ENCODE measurements around the gene TESK2. TPM values are rescaled to one million over a fixed set of nuclear protein-coding genes. Genes with fewer than 3 reads are reported as not detected.
"Not testable (repeated sequence)": the region's sequence is repeated elsewhere in the genome, so short reads cannot be mapped to it uniquely, and the experiment has no call there.

TESK2 gene
- total RNA-seq, 4 donors from 2014 or later, result 16.5 to 30.5 (median 23.2) TPM

DNA sequence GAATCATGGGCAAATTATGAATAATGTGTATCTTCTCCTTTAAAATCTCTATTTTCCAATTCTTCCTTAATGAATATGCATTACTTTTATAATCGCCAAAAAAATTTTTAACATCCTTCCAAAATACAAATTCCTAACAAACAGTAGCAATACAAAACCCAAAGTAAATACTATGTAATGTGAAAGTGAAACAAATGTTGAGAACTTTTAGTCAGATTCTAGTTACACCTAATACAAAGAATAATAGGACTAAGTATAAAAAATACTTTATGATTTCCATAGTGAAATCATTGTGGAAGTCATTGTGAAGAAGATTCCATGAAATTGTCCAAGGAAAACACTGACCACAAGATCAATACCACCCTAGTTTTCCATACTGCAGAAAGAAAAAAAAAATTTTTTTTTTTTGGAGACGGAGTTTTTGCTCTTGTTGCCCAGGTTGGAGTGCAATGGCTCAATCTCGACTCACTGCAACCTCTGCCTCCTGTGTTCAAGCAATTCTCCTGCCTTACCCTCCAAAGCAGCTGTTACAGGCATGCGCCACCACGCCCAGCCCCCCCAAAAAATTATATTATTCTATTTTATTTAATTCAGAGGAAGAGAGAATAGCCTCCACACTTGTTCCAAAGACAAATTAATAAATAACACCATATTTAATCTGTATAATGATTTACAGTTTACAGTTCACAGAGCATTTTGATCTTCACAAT is 11.8 kb downstream of the TESK2 start:
- no peaks in the 10 kb centered on the region for H3K27me3 ChIP-seq
- TF ChIP-seq POLR2A (IDR thresholded peaks at IDR 0.05), result no peak
- TF ChIP-seq, protein P1, sequence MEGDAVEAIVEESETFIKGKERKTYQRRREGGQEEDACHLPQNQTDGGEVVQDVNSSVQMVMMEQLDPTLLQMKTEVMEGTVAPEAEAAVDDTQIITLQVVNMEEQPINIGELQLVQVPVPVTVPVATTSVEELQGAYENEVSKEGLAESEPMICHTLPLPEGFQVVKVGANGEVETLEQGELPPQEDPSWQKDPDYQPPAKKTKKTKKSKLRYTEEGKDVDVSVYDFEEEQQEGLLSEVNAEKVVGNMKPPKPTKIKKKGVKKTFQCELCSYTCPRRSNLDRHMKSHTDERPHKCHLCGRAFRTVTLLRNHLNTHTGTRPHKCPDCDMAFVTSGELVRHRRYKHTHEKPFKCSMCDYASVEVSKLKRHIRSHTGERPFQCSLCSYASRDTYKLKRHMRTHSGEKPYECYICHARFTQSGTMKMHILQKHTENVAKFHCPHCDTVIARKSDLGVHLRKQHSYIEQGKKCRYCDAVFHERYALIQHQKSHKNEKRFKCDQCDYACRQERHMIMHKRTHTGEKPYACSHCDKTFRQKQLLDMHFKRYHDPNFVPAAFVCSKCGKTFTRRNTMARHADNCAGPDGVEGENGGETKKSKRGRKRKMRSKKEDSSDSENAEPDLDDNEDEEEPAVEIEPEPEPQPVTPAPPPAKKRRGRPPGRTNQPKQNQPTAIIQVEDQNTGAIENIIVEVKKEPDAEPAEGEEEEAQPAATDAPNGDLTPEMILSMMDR (IDR thresholded peaks at IDR 0.05), result no peak
- peak overlapping the region in 2 of 4 donors; percentile 3 to 6 for H3K4me3 ChIP-seq
- no peaks in the 10 kb centered on the region for H3K9me3 ChIP-seq
- no peaks in the 10 kb centered on the region for H3K36me3 ChIP-seq
- DNase-seq, result no peak
- H3K27ac ChIP-seq, result peak overlapping the region in 2 of 4 donors; percentile 18 to 59
- peaks cover 0 to 20% (median 0%) of the 10 kb centered on the region in 4 donors for H3K4me1 ChIP-seq

DNA sequence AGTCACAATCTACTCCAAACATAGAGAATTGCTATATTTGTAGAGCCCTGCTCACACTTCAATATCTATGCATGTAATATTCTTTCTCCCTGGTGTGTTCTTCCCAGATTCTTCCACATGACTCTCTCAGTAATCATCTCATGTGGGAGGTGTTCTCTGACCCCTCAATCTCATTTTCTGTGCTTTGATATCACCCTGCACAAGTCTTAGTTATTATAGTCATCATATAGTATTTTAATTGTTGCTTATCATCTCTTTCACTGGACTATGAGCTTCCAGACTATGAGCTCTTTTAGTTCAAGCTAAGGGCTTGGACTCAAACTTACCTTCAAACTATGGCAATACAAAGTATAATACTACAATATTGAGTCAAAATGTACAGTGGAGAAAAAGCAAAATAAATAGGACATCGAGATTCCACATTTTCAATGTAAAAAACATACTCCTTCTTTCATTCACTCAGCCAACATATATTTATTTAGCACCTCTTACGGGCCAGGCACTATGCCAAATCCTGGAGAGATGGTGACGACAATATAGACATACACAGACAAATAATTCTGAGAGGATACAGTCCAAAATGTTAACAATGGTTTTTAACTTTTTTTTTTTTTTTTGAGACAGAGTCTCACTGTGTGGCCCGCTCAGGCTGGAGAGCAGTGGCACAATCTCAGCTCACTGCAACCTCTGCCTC is 12.7 kb downstream of the TESK2 start:
- Histone ChIP-seq H3K36me3 (no peaks in the 10 kb centered on the region), H3K27ac (peak overlapping the region in 2 of 4 donors; percentile 18 to 59), H3K4me1 (peaks cover 0 to 20% (median 0%) of the 10 kb centered on the region in 4 donors), H3K27me3 (no peaks in the 10 kb centered on the region), H3K9me3 (no peaks in the 10 kb centered on the region), H3K4me3 (peak overlapping the region in 1 of 4 donors; percentile 3)
- TF ChIP-seq, protein P1 (IDR thresholded peaks at IDR 0.05), result no peak
- no peak for TF ChIP-seq POLR2A (IDR thresholded peaks at IDR 0.05)
- no peak for DNase-seq

DNA sequence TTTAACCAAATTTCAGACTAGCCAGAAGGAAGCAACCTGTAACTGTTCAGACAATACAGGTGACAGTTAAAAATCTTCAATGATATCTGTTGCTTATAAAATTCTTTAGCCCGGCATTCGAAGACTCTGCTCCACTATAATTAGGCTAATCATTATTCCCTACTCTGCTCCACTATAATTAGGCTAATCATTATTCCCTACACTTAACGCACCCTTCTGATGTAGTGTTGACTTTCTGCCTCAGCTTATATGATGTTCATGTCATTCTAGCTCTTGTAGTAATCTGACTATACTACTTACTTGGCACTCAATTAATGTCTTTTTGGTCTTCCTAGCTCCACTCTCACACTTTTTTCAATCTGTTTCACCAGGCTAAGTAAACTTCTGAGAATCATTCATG is 13.3 kb downstream of the TESK2 start:
- Histone ChIP-seq H3K9me3 (no peaks in the 10 kb centered on the region), H3K27me3 (no peaks in the 10 kb centered on the region), H3K36me3 (no peaks in the 10 kb centered on the region), H3K4me1 (peaks cover 0 to 20% (median 0%) of the 10 kb centered on the region in 4 donors), H3K4me3 (no peak overlapping the region), H3K27ac (peak overlapping the region in 1 of 4 donors; percentile 12)
- no peak for TF ChIP-seq POLR2A (IDR thresholded peaks at IDR 0.05)
- TF ChIP-seq, protein P1 (IDR thresholded peaks at IDR 0.05), result no peak
- no peak for DNase-seq

DNA sequence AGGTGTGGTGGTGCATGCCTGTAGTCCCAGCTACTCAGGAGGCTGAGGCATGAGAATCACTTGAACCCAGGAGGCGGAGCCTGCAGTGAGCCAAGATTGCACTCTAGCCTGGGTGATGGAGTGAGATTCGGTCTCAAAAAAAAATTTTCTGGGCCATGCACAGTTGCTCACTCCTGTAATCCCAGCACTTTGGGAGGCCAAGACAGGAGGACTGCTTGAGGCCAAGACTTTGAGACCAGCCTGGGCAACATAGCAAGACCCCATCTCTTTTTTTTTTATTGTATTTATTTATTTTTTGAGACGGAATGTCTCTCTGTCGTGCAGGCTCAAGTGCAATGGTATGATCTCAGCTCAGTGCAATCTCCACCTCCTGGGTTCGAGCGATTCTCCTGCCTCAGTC is 16.8 kb downstream of the TESK2 start:
- not testable (repeated sequence) for DNase-seq, H3K27ac ChIP-seq, H3K4me3 ChIP-seq, H3K9me3 ChIP-seq, H3K27me3 ChIP-seq, H3K36me3 ChIP-seq
- peaks cover 0 to 16% (median 0%) of the 10 kb centered on the region in 4 donors for H3K4me1 ChIP-seq

DNA sequence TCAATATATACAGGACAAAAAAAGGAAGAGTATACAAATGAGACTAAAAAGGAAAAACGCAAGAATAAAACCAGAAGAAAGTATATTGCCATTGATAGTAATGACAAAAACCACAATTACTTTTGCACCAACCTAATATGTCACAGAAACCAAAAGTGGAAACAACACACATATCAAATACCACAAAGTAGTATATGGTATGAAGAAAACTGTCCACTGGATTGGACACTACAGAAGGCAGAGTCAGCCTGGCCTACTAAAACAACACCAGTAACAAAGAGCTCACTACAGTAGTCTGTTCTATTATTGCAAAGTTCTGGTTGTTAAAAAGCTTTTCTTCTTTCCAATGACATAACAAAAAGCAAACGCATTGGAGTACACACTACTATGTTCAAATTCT is 17.7 kb downstream of the TESK2 start:
- no peaks in the 10 kb centered on the region for H3K27me3 ChIP-seq

More for the DNA sequence above, 17.7 kb downstream of the TESK2 start:
- no peak for DNase-seq
- H3K4me1 ChIP-seq, result peaks cover 0 to 16% (median 0%) of the 10 kb centered on the region in 4 donors
- H3K4me3 ChIP-seq, result no peak overlapping the region
- no peak overlapping the region for H3K27ac ChIP-seq
- no peaks in the 10 kb centered on the region for H3K36me3 ChIP-seq
- TF ChIP-seq POLR2A (IDR thresholded peaks at IDR 0.05), result no peak
- TF ChIP-seq, protein P1 (IDR thresholded peaks at IDR 0.05), result no peak
- H3K9me3 ChIP-seq, result no peaks in the 10 kb centered on the region

All from Peyer's patch (tissue), 4 donors.